Left ventricle myocardium inferior (tissue), 1 donor: Measurements from ENCODE around the gene AGTRAP. TPM values are rescaled to one million over a fixed set of nuclear protein-coding genes. Genes with fewer than 3 reads are reported as not detected.

ENCODE experiments used
- DNase-seq: peaks from one replicate; pipeline ENCODE4 v3.0.0-alpha.2; 2020
- H3K27ac ChIP-seq: fragments of 200-600 bp; replicated peaks from 2 replicates; pipeline ENCODE4 v1.8.0; 2021
- H3K27me3 ChIP-seq: fragments of 200-600 bp; 2 replicates; pipeline ENCODE4 v1.8.0; 2021; ENCODE audit warnings: low read depth
- H3K36me3 ChIP-seq: fragments of 200-600 bp; 2 replicates; pipeline ENCODE4 v1.8.0; 2021
- H3K4me1 ChIP-seq: fragments of 200-600 bp; 2 replicates; pipeline ENCODE4 v1.8.0; 2021
- H3K4me3 ChIP-seq: fragments of 200-600 bp; 2 replicates; pipeline ENCODE4 v1.8.0; 2021; ENCODE audit warnings: mild to moderate bottlenecking, moderate library complexity
- H3K9me3 ChIP-seq: fragments of 200-600 bp; replicated peaks from 2 replicates; pipeline ENCODE4 v1.8.0; 2021
- CTCF ChIP-seq: fragments of 200-600 bp; IDR thresholded peaks from 2 replicates; pipeline ENCODE4 v1.8.0; 2021; ENCODE audit warnings: antibody characterized with exemption, mild to moderate bottlenecking, borderline replicate concordance
- intact Hi-C: fragments of 100-400 bp; cut with micrococcal nuclease; formaldehyde crosslinking; loops from one replicate; pipeline ENCODE4 v1.11.0; 2022
- total RNA-seq: library from RNA; stranded (reverse); fragmentation: NEBNext Ultra II Directional; extraction: Animal tissue kit (Norgen Biotek cat#: 25700); gene quantifications from one replicate; pipeline ENCODE4 v1.2.1, GENCODE V29; 2021
- donor health status: DM: no; HTN: yes; CAD: no; lungs with severe emphysema.

AGTRAP gene
- total RNA-seq, 1 donor from 2014 or later, result 16.6 TPM

- intact Hi-C loops, result loop anchor here (10.0 kb wide), 1 partner anchor 71 kb away; the partner anchor contains the start of genes FBXO2 and FBXO44
- Histone ChIP-seq H3K4me1 (peaks cover 13% of the 10 kb centered on the region), H3K27ac (no peak overlapping the region), H3K27me3 (no peaks in the 10 kb centered on the region), H3K4me3 (no peak overlapping the region), H3K36me3 (no peaks in the 10 kb centered on the region), H3K9me3 (no peaks in the 10 kb centered on the region)
- TF ChIP-seq CTCF, result no peak
- no peak for DNase-seq
Observed at GRCh38 chr1:11725616-11726015, 10.3 kb upstream of the AGTRAP start.

DNA sequence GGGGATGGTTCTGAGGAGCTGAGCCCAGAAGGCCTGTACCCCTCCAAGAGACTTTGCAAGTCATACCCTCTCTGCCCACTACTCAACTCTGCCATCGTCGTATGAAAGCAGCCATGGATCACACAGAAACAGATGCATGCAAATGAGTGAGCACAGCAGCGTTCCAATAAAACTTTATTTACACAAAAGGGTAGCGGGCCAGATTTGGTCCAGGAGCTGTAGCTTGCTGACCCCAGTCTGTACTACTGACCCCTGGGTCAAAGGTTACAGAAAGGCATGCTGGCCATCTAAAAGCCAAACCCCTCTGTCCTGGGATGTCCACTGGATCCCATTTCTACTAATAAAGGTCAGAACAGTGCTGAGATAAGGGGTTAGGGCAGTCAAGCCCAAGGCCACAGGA, 8.8 kb upstream of the AGTRAP start:
- H3K9me3 ChIP-seq, result no peaks in the 10 kb centered on the region
- intact Hi-C loops, result loop anchor here (10.0 kb wide), 1 partner anchor 72 kb away; the partner anchor contains the start of genes FBXO2 and FBXO44
- TF ChIP-seq CTCF, result no peak
- H3K27ac ChIP-seq, result no peak overlapping the region
- no peak for DNase-seq
- peaks cover 28% of the 10 kb centered on the region for H3K4me1 ChIP-seq
- no peak overlapping the region for H3K4me3 ChIP-seq
- H3K27me3 ChIP-seq, result no peaks in the 10 kb centered on the region
- H3K36me3 ChIP-seq, result no peaks in the 10 kb centered on the region

GRCh38 chr1:11728126-11728806, 7.7 kb upstream of the AGTRAP start:
- intact Hi-C loops, result loop anchor here (10.0 kb wide), 1 partner anchor 73 kb away; the partner anchor contains the start of genes FBXO2 and FBXO44
- TF ChIP-seq CTCF, result no peak
- DNase-seq, result no peak
- peaks cover 37% of the 10 kb centered on the region for H3K4me1 ChIP-seq
- no peaks in the 10 kb centered on the region for H3K27me3 ChIP-seq
- H3K36me3 ChIP-seq, result no peaks in the 10 kb centered on the region
- no peaks in the 10 kb centered on the region for H3K9me3 ChIP-seq
- no peak overlapping the region for H3K4me3 ChIP-seq
- no peak overlapping the region for H3K27ac ChIP-seq

GRCh38 chr1:11729155-11729497, 6.8 kb upstream of the AGTRAP start:
- TF ChIP-seq CTCF, result no peak

DNA sequence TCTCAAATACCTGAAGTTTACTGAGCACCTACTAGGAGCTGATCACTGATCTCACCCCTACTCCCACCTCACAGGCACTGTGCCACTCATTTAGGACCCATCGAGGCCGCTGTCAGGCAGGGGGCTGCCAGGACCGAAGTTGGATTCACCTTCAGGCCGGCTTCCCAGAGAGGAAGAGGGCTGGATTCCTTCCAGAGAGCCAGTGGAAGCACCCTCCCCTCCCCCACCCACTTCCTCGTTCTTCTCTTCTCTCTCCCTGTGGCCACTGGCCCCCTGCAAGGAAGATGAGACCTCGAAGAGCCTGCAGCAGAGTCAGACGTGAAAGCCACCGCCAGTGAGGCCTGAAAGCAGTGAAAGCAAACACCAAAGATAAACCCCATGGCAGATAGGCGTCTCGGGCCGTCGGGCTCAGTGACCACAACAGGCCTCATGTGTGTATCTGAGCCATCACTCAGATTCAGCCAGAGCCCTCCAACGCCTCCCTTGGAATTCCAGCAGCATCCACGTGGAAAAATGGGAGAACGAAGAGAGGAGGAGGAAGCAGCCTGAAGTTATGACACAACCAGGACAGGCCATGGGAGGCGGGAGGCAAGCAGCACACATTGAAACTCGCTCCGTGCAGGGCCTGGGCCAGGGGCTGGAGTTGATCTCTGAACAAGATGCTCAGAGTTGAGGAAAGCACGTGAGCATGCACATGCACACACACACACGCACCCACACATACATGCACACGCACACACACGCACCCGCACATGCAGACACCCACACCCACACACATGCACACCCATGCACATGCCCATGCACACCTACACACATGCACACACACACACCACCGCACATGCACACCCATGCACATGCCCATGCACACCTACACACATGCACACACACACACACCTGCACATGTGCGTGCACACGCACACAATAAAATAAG, 6.2 kb upstream of the AGTRAP start:
- Histone ChIP-seq H3K27ac (peak overlapping the region; percentile 85), H3K4me3 (no peak overlapping the region), H3K27me3 (no peaks in the 10 kb centered on the region), H3K9me3 (no peaks in the 10 kb centered on the region), H3K36me3 (no peaks in the 10 kb centered on the region), H3K4me1 (peaks cover 37% of the 10 kb centered on the region)
- TF ChIP-seq CTCF, result no peak
- intact Hi-C loops, result loop anchor here (10.0 kb wide), 1 partner anchor 75 kb away; the partner anchor contains the start of genes FBXO2 and FBXO44
- DNase-seq, result peak; percentile 44

More at GRCh38 chr1:11729155-11729497, 6.8 kb upstream of the AGTRAP start:
- no peak for DNase-seq
- Histone ChIP-seq H3K4me1 (peaks cover 37% of the 10 kb centered on the region), H3K9me3 (no peaks in the 10 kb centered on the region), H3K36me3 (no peaks in the 10 kb centered on the region), H3K4me3 (no peak overlapping the region), H3K27ac (no peak overlapping the region), H3K27me3 (no peaks in the 10 kb centered on the region)
- intact Hi-C loops, result loop anchor here (10.0 kb wide), 1 partner anchor 74 kb away; the partner anchor contains the start of genes FBXO2 and FBXO44
